Stimulated activated CD4-positive, alpha-beta T cell treated with anti-CD3 and anti-CD28 coated beads, Interleukin-1b, Interleukin-23, amount 100 ng/mL, for 1 hour (primary cell): ENCODE results near the gene MATN3.

Source experiments
- DNase-seq, 2 donors: peaks; one replicate each; pipeline ENCODE4 v3.0.0-alpha.2; 2020; ENCODE audit warnings: low read depth in 2 of 2

MATN3 gene

GRCh38 chr2:20005067-20005627, 7.3 kb downstream of the MATN3 start:
- no peak for DNase-seq

DNA sequence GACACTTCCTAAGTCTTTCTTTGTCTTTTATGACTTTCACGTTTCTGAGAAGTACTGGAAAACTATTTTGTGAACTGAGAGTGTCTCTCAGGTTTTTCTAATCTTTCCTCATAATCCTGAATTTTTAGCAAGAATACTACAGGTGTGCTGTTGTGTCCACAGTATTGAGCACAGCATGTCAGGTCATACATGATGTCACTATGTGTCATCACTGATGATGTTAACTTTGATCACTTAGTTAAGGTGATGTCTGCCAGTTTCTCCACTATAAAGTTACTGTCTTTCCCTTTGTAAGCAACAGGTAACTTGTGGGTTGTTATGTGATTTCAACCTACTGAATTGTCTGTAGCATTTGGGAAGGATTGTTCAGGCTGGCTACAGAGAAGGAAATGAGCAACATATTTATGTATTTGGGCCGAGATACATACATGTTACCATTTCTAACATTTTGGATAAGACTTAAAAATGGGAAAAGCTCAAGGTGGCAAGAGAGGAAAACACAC, 11.1 kb downstream of the MATN3 start:
- DNase-seq = no peak

- DNase-seq = no peak
These were observed 18.7 kb downstream of the MATN3 start for GRCh38 chr2:19993731-19994130.

DNA sequence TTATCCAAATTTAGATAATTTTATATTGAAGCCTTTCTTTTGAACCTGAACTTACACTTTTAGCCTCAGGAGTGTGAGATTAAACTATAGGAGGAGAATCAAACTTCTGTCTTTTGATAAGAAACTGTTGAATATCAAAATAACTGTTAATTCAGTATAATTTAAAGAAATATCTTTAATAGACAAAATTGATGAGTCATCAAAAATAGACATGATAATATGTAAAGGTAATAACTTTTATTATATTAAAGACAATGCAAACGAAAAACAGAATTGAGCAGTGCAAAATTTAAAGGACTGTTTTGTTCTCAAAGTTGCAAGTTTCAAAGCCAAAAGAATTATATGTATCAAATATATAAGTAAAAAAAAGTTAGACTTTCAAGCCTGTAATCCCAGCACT, 20.6 kb downstream of the MATN3 start:
- DNase-seq = no peak

GRCh38 chr2:19990416-19990728, 22.1 kb downstream of the MATN3 start:
- DNase-seq = no peak

DNA sequence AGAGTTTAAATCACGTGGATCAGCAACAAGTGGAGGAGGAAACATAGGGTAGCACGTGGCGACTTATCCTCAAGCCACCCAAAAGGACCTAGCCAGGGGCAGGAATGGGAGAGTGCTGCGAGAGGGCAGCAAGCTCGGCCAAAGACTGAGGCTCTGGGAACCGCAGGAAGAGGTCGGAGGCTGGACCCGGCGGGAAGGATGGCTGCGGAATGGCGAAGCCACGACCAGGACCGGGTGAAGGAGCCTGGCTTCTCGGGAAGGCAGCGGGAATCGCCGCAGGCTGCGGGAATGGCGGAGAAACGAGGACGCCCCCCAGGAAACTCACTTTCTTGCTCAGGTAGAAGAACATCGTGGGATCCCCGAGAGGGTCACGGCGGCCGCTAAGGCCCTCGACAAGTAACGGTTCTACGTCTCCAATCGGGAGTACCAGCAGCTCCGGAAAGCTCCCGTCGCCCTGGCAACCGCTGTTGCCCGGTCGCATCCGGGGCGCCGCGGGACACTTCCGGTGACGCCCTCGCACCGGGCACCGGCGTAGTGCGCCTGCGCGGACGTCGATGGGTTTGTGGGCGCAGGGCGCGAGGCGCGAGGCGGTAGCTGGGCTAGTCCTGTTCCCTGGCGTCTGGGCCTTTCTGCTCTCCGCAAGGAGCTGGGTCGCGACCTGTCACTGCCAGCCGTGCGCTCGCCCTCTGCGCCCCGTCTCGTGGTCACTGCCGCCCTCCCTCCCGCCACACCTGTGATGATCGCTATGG, 22.6 kb downstream of the MATN3 start, which contains the start of gene WDR35:
Gene WDR35, minus strand, starts transcription at position 439 of the 749 bp plus-strand sequence. Its CDS starts 90 bp downstream, at position 349.
- DNase-seq = peak; percentile 78 to 84

GRCh38 chr2:19989342-19989666, 23.2 kb downstream of the MATN3 start:
- no peak for DNase-seq

DNA sequence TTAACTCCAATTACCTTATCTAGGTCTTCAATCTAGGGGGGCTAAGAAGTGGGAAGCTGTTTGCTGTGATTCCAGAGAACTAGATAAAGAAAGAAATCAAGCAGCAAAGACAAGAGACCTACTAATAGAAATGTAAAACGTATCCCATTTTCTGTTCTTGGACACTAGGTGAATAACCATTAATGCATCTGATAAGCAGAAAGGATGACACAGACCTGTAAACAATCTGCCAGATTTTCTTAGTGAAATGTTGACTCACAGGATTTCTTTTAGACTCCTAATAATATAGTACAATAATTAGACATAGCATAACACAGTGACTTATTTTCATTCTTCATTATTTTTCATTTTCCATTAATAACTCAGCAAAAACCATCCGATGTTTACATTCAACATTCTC, 23.9 kb downstream of the MATN3 start:
- DNase-seq = no peak

DNA sequence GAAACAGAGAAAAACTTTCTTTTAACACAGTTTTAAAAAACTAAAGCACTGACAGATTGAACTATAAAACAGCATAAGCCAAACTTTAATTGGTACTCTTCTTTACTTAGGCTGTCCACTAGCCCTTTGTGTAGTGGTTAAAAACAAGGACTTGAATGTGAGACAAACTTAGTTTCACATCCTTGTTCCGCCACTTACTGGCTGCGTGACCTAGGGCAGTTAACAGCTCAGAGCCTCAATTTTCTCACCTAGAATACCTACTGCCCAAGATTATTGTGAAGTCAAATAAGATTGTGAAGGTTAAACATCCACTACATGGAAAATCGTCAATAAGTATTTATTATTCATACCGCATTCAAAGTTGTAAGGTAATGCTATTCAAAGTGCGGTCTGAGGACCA, 24.5 kb downstream of the MATN3 start:
- DNase-seq = no peak

DNA sequence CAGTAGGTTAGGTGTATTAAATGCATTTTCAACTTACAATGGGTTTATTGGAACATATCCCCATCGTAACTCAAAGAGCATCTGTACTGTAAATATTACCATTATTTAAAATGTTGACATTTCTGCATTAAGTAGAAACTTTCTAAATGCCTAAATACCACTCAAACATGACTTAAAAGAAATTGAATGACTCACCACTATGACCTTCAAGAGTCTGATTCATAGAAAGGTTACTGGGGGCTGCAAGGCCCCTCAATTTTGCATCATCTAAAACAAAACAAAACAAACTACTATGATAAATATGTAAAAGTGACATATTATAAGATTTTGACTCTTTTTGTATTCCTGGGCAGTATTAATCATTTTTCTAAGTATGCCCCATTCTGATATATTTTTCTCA, 30.2 kb downstream of the MATN3 start:
- DNase-seq = no peak

DNA sequence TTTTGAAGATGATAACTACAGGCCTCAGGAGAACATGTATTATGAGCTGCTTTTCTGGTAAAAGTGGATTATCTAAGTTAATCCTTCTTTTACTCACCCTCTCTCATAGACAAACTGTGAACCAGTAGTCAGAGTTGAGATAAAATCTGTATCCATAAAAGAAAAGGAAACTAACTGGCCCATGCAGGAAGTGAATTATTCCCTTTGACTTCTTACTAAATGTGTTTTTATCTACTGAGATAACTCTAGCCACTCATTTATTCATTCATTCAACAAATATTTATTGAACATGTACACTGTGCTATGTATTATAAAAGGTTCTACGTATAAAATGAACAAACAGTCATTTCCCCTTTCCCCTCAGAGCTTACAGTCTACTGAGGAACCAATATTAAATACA, 32.5 kb downstream of the MATN3 start:
- DNase-seq = no peak

DNA sequence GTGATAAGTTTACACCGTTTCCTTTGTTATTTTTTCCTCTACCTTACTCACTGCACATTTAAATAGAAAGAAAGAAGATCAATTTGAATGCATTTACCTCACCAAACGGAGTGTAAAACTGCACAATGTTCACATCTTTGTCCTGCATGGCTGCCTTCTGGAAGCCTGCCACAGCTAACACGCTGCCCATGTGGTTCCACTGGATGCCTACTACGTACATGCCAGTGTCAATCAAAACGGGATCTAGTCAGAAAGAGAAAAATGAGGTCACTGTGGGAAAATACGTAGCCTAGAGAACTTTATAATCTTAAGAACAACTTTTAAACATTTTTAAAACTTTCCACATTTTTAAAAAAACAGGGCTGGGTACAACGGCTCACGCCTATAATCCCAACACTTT, 39.0 kb downstream of the MATN3 start:
- DNase-seq = no peak

- no peak for DNase-seq
These were observed 40.8 kb downstream of the MATN3 start for GRCh38 chr2:19971691-19972090.

GRCh38 chr2:19963386-19963785, 49.1 kb downstream of the MATN3 start:
- DNase-seq = no peak

GRCh38 chr2:19955544-19956422, 56.7 kb downstream of the MATN3 start:
- no peak for DNase-seq

DNA sequence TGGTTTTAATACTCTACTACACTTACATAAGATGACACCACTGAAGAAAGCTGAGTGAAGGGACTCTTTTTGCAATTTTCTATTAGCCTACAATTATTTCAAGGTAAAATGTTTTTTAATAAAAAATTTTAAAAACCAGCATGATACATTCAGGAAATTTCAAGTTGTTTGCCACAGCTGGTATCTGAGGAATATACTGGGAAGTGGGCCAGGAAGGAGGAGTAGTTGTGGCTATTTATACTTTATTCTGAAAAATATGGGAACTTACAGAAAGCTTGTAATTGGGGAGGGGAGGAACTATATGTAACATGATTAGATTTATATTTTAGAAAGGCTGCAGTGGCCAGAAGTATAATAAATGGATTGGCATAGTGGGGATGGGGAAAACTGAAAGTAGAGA, 63.4 kb downstream of the MATN3 start:
- no peak for DNase-seq

DNA sequence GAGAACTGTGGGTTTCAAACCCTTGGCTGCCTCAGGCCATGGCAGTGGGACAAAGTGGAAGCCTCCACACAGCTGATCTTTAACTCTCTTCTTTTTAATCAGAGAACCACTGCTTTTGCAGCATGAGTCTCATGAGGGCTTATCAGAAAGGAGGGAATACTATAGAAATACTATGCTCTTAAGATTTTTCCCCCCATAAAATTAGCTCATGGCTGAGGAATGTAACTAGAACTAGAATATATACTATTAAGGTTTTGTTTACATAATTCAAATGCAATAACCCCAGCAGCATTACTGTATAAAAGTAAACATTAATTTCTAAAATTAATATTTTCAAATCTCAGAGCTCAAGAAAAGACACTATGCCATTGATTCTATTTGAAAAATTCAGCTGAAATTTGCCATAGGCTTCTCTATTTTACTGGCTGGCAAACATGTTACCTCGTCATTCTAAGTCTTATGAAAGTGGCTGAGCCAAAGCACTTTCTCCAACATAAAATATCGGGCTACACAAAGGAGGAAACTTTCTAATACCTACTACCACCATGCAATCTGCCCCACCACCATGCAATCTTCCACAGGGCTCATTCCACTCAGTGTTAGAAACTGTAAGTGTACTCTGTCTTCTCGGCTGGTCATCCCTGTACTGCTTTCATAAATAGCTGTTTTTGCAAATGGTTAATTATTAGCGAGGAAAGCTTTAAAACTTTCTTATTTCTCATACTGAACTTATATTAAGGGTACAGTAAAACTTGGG, 65.1 kb downstream of the MATN3 start:
- no peak for DNase-seq

DNA sequence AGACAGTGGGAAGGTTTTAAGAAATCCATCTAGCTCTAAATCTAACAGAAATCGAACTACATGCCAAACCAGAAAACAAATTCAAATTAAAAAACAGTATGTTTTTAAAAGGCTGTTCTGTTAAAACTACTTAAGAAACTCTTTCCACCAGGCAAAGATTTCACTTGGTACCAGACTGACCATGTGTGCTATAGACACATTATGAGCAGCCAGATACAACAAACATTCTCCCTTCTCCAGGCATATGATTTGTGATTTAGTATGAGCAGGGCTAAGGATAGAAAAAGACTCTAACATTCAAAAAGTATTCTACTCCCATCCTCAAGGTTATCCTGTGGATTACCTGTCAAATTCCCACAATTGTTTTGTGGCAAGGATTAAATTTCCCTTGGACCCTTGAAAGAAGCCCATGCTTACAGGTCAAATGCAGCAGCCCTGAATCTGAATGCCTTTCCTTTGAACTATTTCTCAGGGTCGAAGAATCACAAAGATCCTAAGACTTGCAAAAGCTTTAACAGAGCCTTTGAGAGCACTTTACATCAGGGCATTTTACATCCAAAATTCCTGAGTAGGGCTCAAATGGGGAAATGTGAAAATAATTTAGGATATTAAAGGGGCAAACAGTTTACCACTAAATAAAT, 68.1 kb downstream of the MATN3 start:
- DNase-seq = no peak

DNA sequence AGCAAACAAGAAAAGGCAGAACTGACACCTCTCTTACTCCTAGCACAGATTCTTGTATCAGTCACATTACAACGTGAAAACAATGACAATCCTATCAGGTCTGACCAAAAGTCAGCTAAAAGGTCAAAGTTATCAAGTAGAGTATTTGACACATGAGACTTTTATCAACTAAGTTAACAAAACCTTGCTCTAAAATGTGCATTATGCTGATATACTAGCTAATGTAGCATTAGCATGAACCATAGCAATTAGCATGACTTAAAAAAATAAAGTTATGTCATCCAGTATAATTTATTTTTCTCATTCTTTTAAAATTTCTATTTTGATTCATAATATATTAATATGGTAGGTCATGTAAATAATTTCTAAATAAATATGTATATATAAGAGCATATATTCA, 69.3 kb downstream of the MATN3 start:
- no peak for DNase-seq

GRCh38 chr2:19942199-19942598, 70.3 kb downstream of the MATN3 start:
- no peak for DNase-seq
